ENCODE measurements around the gene ZNF222.

The ZNF222 gene

GRCh38 chr19:44055870-44056269, 30.7 kb downstream of the ZNF222 start:
- DNase-seq = no peak

GRCh38 chr19:44059229-44059628, 34.0 kb downstream of the ZNF222 start:
- no peak for DNase-seq

DNA sequence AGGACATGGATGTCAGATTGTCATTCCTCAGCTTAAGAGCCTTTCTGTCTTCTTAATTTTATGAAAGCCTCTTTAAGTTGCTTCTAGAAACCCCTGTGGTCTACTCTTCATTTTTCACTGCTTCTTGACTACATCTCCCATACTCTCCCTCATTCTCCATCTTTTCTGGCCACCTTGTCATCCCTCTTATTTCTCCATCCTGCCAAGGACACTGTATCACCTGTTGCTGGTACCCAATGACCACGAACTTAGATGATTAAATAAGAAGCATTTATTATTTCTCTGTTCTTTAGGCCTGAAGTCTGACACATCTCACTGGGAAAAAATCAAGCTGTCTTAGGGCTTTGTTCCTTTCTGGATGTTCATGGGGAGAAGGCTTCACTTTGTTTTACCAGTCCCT, 35.9 kb downstream of the ZNF222 start:
- no peak for DNase-seq

DNA sequence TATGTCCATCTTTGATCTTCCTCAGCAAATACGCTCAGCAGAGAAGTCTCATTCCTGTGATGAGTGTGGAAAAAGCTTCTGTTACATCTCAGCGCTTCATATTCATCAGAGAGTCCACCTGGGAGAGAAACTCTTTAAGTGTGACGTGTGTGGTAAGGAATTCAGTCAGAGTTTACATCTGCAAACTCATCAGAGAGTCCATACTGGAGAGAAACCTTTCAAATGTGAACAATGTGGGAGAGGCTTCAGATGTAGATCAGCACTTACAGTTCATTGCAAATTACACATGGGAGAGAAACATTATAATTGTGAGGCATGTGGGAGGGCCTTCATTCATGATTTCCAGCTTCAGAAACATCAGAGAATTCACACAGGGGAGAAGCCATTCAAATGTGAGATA, 41.1 kb downstream of the ZNF222 start:
- DNase-seq = no peak

DNA sequence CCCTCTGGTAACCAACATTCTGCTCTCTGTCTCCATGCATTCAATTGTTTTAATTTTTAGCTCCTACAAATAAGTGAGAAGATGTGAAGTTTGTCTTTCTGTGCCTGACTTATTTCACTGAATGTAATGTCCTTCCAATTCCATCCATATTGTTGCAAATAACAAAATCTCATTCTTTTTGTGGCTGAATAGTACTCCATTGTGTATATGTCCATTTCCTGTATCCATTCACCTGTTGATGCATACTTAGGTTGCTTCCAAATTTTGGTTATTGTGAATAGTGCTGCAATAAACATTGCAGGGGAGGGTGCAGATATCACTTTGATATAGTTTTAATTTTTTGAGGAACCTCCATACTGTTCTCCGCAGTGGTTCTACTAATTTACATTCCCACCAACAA, 44.2 kb downstream of the ZNF222 start:
- no peak for DNase-seq

DNA sequence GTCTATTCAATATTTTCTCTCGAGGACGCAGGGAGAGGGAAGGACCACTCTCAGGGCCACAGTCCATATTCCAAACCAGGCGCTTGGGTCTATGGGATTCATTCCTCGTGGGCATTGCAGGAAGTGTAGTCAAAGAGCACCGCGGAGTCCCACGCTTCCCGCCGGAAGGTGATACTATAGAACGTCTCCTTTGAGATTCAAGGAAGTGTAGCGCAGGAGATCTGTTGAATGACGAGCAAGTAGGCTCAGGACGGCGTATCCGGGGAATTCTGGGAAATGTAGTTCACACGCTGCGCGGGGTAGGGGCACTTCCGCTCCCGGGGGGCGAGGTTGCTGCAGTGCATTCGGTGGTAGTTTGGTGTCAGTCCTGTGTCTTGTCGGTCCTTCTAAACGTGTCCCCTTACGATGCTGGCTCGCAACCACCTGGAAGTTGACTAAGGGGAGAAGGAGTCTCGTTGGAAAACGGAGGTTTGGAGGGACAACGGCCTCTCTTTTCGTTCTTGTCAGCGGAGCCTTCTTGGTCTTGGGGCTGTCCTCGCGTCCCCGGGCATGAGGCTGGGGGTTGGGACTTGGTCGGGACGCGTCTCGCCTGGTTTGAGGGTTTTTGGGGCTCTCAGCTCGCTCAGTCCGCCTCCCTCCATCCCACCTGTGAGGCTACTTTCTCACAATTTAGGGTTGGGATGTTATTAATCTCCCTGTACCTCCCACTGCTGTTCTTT, 46.8 kb downstream of the ZNF222 start, which contains the start of gene ZNF284:
ZNF284 (plus strand) TSS at position 336 of the 719 bp plus-strand sequence. CDS start 4,231 bp downstream, outside the sequence.
- peak; percentile 95 for DNase-seq

GRCh38 chr19:44072543-44073401, 47.6 kb downstream of the ZNF222 start:
- no peak for DNase-seq

DNA sequence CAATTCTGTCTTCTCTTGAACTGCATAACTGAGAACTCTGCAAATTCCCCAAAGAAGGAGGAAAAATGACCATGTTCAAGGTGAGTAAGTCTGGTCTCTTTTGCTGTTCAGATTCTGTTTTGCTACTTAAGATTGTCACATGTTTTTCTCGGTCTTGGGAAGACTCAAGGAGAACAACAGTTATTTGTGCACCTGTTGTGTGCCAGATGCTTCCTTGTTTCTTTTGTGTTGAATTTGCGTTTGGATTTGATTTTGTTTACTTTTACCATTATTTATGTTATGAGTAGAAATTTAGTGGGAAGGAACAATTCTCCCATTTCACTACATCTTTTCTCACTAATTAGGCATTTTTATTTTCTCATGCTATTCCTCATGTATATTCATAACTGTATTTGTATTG, 51.1 kb downstream of the ZNF222 start:
- DNase-seq = no peak

Measured in femur (tissue), 1 donor.